ENCODE results near the gene TYMP.
A peak's percentile ranks its signal among the peaks of the same experiment; 100 is the strongest.

The TYMP gene

DNA sequence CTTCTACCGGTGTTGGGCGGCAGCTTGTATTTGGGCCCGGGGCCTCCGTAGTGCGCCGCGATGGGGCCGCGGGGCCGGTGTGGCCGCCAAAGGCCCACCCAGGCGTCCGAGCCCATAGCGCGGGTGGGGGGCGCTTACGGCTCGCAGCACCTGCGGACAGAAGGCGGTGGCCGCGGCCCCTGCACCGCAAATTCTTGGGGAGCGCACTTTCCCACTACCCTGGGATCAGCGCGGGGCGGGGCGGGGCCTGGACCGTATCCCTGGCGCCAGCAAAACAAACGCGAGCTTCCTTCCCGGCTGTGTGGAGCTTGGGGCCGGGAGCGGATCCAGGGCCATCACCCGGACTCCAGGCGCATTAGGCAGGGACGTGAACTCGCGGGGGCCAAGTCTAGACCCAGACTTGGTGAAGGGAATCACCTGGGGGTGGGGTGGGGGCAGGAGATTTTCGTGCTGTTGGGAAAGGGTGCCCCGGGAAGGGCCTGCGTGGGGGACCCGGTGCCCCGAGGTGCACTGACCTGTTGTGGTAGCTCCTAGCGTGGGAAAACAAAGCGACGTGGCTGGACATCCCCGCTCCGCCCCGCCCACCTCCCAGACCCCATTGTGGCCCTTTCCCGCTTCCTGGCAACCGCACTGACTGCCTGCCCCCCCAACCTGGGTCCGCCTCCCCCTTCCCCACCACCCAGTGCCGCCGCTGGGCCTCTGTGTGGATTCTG lies 2.3 kb upstream of the TYMP start:
- no peaks in the 10 kb centered on the region for H3K27me3 ChIP-seq (replicated peaks; ENCODE audit: control insufficient read depth, insufficient read depth, low read length)
- H3K4me3 ChIP-seq (replicated peaks; ENCODE audit: low read depth, low read length), result peak overlapping the region; percentile 90
- TF ChIP-seq, protein P1, sequence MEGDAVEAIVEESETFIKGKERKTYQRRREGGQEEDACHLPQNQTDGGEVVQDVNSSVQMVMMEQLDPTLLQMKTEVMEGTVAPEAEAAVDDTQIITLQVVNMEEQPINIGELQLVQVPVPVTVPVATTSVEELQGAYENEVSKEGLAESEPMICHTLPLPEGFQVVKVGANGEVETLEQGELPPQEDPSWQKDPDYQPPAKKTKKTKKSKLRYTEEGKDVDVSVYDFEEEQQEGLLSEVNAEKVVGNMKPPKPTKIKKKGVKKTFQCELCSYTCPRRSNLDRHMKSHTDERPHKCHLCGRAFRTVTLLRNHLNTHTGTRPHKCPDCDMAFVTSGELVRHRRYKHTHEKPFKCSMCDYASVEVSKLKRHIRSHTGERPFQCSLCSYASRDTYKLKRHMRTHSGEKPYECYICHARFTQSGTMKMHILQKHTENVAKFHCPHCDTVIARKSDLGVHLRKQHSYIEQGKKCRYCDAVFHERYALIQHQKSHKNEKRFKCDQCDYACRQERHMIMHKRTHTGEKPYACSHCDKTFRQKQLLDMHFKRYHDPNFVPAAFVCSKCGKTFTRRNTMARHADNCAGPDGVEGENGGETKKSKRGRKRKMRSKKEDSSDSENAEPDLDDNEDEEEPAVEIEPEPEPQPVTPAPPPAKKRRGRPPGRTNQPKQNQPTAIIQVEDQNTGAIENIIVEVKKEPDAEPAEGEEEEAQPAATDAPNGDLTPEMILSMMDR (IDR thresholded peaks at IDR 0.05; ENCODE audit: insufficient read depth, low read length, poor library complexity, severe bottlenecking), result no peak
- peak; percentile 67 for DNase-seq (ENCODE audit: extremely low read depth, insufficient read length)
- H3K36me3 ChIP-seq (ENCODE audit: control insufficient read depth, insufficient read depth, low read length), result no peaks in the 10 kb centered on the region

DNA sequence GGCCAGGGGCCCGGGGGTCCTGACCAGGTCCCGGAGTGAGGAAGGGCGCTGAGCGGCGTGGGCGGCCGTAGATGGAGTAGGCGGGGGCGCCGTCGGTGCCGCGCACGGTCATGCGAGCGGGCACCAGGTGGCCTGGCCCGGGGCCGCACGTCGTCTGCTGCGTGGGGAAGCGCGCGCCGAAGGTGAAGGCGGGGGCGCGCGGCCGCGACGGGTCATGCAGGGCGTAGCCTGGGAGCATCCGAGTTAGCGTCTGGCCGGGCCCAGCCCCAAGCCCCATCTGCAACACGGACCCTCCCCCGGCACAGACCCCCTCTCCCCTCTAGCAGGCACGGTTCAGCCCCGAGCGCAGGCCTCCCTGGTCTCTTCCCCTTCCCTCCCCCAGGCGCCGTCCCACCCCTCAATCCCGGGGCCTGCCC lies 1.7 kb upstream of the TYMP start:
- Histone ChIP-seq H3K4me3 (replicated peaks; ENCODE audit: low read depth, low read length) (peak overlapping the region; percentile 90), H3K36me3 (ENCODE audit: control insufficient read depth, insufficient read depth, low read length) (no peaks in the 10 kb centered on the region), H3K27me3 (replicated peaks; ENCODE audit: control insufficient read depth, insufficient read depth, low read length) (no peaks in the 10 kb centered on the region)
- TF ChIP-seq, protein P1 (IDR thresholded peaks at IDR 0.05; ENCODE audit: insufficient read depth, low read length, poor library complexity, severe bottlenecking), result no peak
- DNase-seq (ENCODE audit: extremely low read depth, insufficient read length), result peak; percentile 92

DNA sequence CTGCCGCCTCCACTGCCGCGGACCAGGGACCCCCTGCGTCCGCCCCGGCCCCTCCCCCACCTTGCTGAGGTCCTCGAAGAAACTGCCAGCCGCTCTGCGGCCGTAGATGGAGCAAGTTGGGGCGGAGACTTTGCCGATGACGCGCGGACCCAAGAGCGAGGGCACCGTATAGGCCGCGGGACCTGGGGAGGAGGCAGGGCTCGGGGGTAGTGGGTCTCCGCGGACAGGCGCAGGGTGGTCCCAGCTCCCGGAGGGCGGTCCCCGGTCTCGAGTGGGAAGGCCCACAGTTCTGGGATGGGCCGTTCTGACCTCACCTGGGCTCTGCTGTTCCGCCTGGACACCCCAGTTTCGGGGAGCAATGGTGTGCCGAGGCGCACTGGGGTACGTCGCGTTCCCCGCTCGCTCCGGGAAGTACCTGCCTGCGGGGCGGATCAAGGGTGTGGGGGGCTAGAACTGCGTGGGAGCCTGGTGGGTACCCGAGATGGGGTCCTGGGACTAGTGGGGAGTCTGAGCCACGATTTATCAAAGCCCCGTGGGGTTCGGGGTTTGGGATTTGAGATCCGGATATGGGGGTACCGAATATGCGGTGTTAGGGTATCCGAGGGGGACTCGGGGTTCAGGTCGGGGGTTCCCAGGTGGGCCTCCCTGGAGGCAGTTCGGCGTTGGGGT lies 1.2 kb upstream of the TYMP start:
- no peaks in the 10 kb centered on the region for H3K36me3 ChIP-seq (ENCODE audit: control insufficient read depth, insufficient read depth, low read length)
- no peaks in the 10 kb centered on the region for H3K27me3 ChIP-seq (replicated peaks; ENCODE audit: control insufficient read depth, insufficient read depth, low read length)
- DNase-seq (ENCODE audit: extremely low read depth, insufficient read length), result peak; percentile 91
- TF ChIP-seq, protein P1 (IDR thresholded peaks at IDR 0.05; ENCODE audit: insufficient read depth, low read length, poor library complexity, severe bottlenecking), result no peak
- H3K4me3 ChIP-seq (replicated peaks; ENCODE audit: low read depth, low read length), result peak overlapping the region; percentile 90

DNA sequence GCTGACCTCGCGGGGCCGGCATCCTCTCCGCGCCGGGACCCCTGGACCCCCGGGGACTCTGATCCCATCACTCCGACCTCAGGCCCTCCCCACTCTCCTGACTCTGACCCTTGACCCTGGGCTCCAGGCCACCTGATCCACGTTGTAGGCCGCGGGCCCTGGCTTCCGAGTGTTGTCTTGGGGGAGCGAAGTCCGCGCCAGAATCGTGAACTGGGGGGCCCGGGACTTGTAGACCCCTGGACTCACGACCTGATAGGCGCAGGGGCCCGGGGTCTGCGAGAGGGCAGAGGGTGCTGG lies 716 bp upstream of the TYMP start:
- DNase-seq (ENCODE audit: extremely low read depth, insufficient read length), result no peak
- Histone ChIP-seq H3K27me3 (replicated peaks; ENCODE audit: control insufficient read depth, insufficient read depth, low read length) (no peaks in the 10 kb centered on the region), H3K4me3 (replicated peaks; ENCODE audit: low read depth, low read length) (peak overlapping the region; percentile 90), H3K36me3 (ENCODE audit: control insufficient read depth, insufficient read depth, low read length) (no peaks in the 10 kb centered on the region)
- TF ChIP-seq, protein P1 (IDR thresholded peaks at IDR 0.05; ENCODE audit: insufficient read depth, low read length, poor library complexity, severe bottlenecking), result no peak

DNA sequence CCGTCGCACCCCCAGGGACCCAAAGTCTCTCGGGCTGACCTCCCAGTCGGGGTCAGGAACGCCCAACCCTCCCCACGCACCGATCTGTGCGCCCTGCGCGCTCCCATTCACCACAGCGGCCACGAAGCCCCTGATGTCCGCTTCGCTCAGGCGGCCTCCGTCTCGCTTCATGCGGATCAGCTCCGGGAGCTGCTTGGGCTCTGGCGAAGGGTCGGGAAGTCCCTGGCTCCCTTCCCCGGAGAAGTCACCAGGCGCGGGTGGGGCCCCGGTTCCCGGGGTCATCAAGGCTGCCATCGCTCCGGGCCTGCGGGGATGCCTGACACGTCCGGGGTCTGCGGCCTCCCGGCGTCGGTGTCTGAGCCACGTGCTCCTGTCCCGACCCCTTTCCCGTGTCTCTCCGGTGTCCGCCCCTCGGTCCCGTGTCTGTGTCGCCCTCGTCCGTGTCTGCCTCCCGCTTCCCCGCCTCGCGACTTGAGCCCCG lies 356 bp downstream of the TYMP start:
- no peak for DNase-seq (ENCODE audit: extremely low read depth, insufficient read length)
- Histone ChIP-seq H3K4me3 (replicated peaks; ENCODE audit: low read depth, low read length) (peak overlapping the region; percentile 90), H3K27me3 (replicated peaks; ENCODE audit: control insufficient read depth, insufficient read depth, low read length) (no peaks in the 10 kb centered on the region), H3K36me3 (ENCODE audit: control insufficient read depth, insufficient read depth, low read length) (no peaks in the 10 kb centered on the region)
- TF ChIP-seq, protein P1 (IDR thresholded peaks at IDR 0.05; ENCODE audit: insufficient read depth, low read length, poor library complexity, severe bottlenecking), result no peak

Measured in GM06990 (cell line).